HCT116 (cell line): Measurements from ENCODE around the gene ALDH5A1.

Source experiments
- CTCF ChIP-seq, 3 experiments: fragments of 200-600 bp in 1 of 3; sonication (generic) in 1 of 3; IDR thresholded peaks in 2 of 3; conservative IDR thresholded peaks in 1 of 3; 2 replicates each; pipeline ENCODE4 v1.5.1; 2012 to 2017; ENCODE audit warnings: low read depth in 2 of 3, low read length in 2 of 3, antibody characterized with exemption in 1 of 3, borderline replicate concordance in 1 of 3, control low read depth in 1 of 3, mild to moderate bottlenecking in 1 of 3, mixed read lengths in 1 of 3, mixed run types in 1 of 3, moderate library complexity in 1 of 3; ENCODE audit not compliant: insufficient read depth in 1 of 3
- ELF1 ChIP-seq: IDR thresholded peaks from 2 replicates; pipeline ENCODE4 v1.6.1; 2012; ENCODE audit warnings: low read depth, borderline replicate concordance
- EZH2phosphoT487 ChIP-seq: fragments of 200-600 bp; IDR thresholded peaks from 2 replicates; pipeline ENCODE4 v1.6.1; 2018; ENCODE audit warnings: antibody characterized with exemption, borderline replicate concordance

- TF ChIP-seq EZH2phosphoT487: no peak
- TF ChIP-seq CTCF (IDR thresholded peaks at IDR 0.05 in 2 of 3, conservative IDR thresholded peaks at IDR 0.05 in 1 of 3; ENCODE audit: borderline replicate concordance in 1 of 3, insufficient read depth in 1 of 3, low read depth in 2 of 3, low read length in 2 of 3): peak in 2 of 3 experiments; percentile 25 to 31; a peak in 2 of 6 replicates
- TF ChIP-seq ELF1: no peak
Observed at GRCh38 chr6:24492475-24492874, 2.3 kb upstream of the ALDH5A1 start.
